H1 (cell line): ENCODE measurements around the gene TMEM17. TPM values are rescaled to one million over a fixed set of nuclear protein-coding genes. Genes with fewer than 3 reads are reported as not detected.
A peak's percentile ranks its signal among the peaks of the same experiment; 100 is the strongest.

Experiments used
- CTCF ChIA-PET: fragments of 300-600 bp; sonication (Branson Sonifier 250); formaldehyde crosslinking; loops from one replicate; lab custom pipeline; 2021; ENCODE audit not compliant: partially characterized antibody; lab: Charles Lee
- POLR2A ChIA-PET: fragments of 300-600 bp; sonication (Branson Sonifier 250); formaldehyde crosslinking; loops from one replicate; lab custom pipeline; 2021; ENCODE audit warnings: inconsistent platforms; ENCODE audit not compliant: partially characterized antibody; lab: Charles Lee
- DNase-seq, 2 experiments: peaks; one replicate each; pipeline versions ENCODE4 v3.0.0 to v3.0.0-alpha.2; 2010 to 2022; ENCODE audit warnings: low spot score in 2 of 2, low read depth in 1 of 2, mixed read lengths in 1 of 2
- FAIRE-seq: peaks from 2 replicates; lab custom pipeline; 2011; peaks lifted over from hg19 to GRCh38; lab: Jason Lieb, UNC
- H2AFZ ChIP-seq: 2 replicates; pipeline ENCODE4 v1.8.1; 2012; ENCODE audit warnings: low read length, inconsistent platforms
- H2AK5ac ChIP-seq: 2 replicates; pipeline ENCODE4 v1.6.1; 2013; ENCODE audit warnings: low read depth, low read length
- H2BK120ac ChIP-seq: replicated peaks from 2 replicates; pipeline ENCODE3; 2013; ENCODE audit warnings: low read depth, low read length, inconsistent platforms
- H2BK12ac ChIP-seq: 2 replicates; pipeline ENCODE4 v1.6.1; 2013; ENCODE audit warnings: low read depth, low read length
- H2BK15ac ChIP-seq: 2 replicates; pipeline ENCODE4 v1.6.1; 2013; ENCODE audit warnings: low read length
- H2BK20ac ChIP-seq: 2 replicates; pipeline ENCODE4 v1.6.1; 2013; ENCODE audit warnings: low read length
- H2BK5ac ChIP-seq: 2 replicates; pipeline ENCODE4 v1.6.1; 2013; ENCODE audit warnings: low read depth, low read length
- H3K14ac ChIP-seq: 2 replicates; pipeline ENCODE4 v1.6.1; 2013; ENCODE audit warnings: inconsistent platforms; ENCODE audit not compliant: insufficient read length
- H3K18ac ChIP-seq: 2 replicates; pipeline ENCODE4 v1.6.1; 2013; ENCODE audit warnings: low read length; ENCODE audit errors: extremely low read depth
- H3K23ac ChIP-seq: 2 replicates; pipeline ENCODE4 v1.6.1; 2013; ENCODE audit warnings: inconsistent platforms; ENCODE audit not compliant: insufficient read length
- H3K23me2 ChIP-seq: 2 replicates; pipeline ENCODE4 v1.6.1; 2013; ENCODE audit warnings: low read depth, low read length
- H3K27ac ChIP-seq: 2 replicates; pipeline ENCODE4 v1.6.1; 2011; ENCODE audit warnings: low read depth, low read length, inconsistent platforms
- H3K27me3 ChIP-seq, 4 experiments: replicated peaks in 1 of 4; 1 replicate in 1 of 4; 2 replicates in 3 of 4; pipeline versions ENCODE4 v1.6.1 to v1.8.1; 2011 to 2013; ENCODE audit warnings: low read length in 3 of 4, mild to moderate bottlenecking in 3 of 4, inconsistent platforms in 2 of 4, mixed read lengths in 2 of 4, moderate library complexity in 1 of 4; ENCODE audit not compliant: control insufficient read depth in 3 of 4, insufficient read depth in 3 of 4; ENCODE audit errors: extremely low read depth in 1 of 4
- H3K36me3 ChIP-seq, 4 experiments: 2 replicates each; pipeline versions ENCODE4 v1.6.1 to v1.8.1; 2011 to 2013; ENCODE audit warnings: mild to moderate bottlenecking in 4 of 4, low read length in 3 of 4, moderate library complexity in 2 of 4, control low read depth in 1 of 4, inconsistent platforms in 1 of 4; ENCODE audit not compliant: insufficient read depth in 4 of 4, control insufficient read depth in 2 of 4
- H3K4ac ChIP-seq: replicated peaks from 2 replicates; pipeline ENCODE3; 2013; ENCODE audit warnings: low read length, low read depth, mixed read lengths, inconsistent platforms; ENCODE audit not compliant: insufficient read length
- H3K4me1 ChIP-seq, 4 experiments: replicated peaks in 1 of 4; 1 replicate in 1 of 4; 2 replicates in 3 of 4; pipeline versions ENCODE4 v1.6.1 to v1.8.1; 2011 to 2013; ENCODE audit warnings: low read length in 3 of 4, inconsistent platforms in 2 of 4, mixed read lengths in 1 of 4; ENCODE audit not compliant: insufficient read depth in 4 of 4, control insufficient read depth in 3 of 4
- H3K4me2 ChIP-seq, 2 experiments: 2 replicates each; pipeline versions ENCODE4 v1.6.1 to v1.8.1; 2011 to 2013; ENCODE audit warnings: low read depth in 2 of 2, low read length in 2 of 2, control low read depth in 1 of 2, inconsistent platforms in 1 of 2, mild to moderate bottlenecking in 1 of 2; ENCODE audit not compliant: insufficient read depth in 1 of 2
- H3K4me3 ChIP-seq, 4 experiments: fragments of 200-600, 300-600 bp in 1 of 4; sonication (generic), shearing (Covaris generic), sonication (Bioruptor Twin) in 1 of 4; 2 replicates each; pipeline versions ENCODE4 v1.5.1 to v1.8.1; 2011 to 2016; ENCODE audit warnings: low read length in 4 of 4, low read depth in 3 of 4, control low read depth in 2 of 4, inconsistent platforms in 2 of 4, mild to moderate bottlenecking in 2 of 4, mixed read lengths in 1 of 4, moderate library complexity in 1 of 4; ENCODE audit not compliant: insufficient read depth in 2 of 4; ENCODE audit errors: extremely low read depth in 1 of 4
- H3K56ac ChIP-seq: replicated peaks from 2 replicates; pipeline ENCODE3; 2013; ENCODE audit warnings: low read depth, mild to moderate bottlenecking, mixed read lengths, low read length, inconsistent platforms; ENCODE audit not compliant: insufficient read length
- H3K79me1 ChIP-seq: 2 replicates; pipeline ENCODE4 v1.6.1; 2013; ENCODE audit warnings: low read depth, low read length, control low read depth
- H3K79me2 ChIP-seq, 2 experiments: 2 replicates each; pipeline versions ENCODE4 v1.6.1 to v1.8.1; 2012 to 2013; ENCODE audit warnings: low read length in 2 of 2, mild to moderate bottlenecking in 2 of 2, inconsistent platforms in 1 of 2; ENCODE audit not compliant: insufficient read depth in 2 of 2, control insufficient read depth in 1 of 2
- H3K9ac ChIP-seq, 4 experiments: replicated peaks in 1 of 4; 1 replicate in 1 of 4; 2 replicates in 3 of 4; pipeline versions ENCODE4 v1.6.1 to v1.8.1; 2011 to 2013; ENCODE audit warnings: low read depth in 3 of 4, low read length in 3 of 4, control low read depth in 2 of 4, mild to moderate bottlenecking in 2 of 4, moderate library complexity in 2 of 4, inconsistent platforms in 1 of 4; ENCODE audit errors: extremely low read depth in 1 of 4
- H3K9me3 ChIP-seq, 2 experiments: 2 replicates each; pipeline versions ENCODE4 v1.6.1 to v1.8.1; 2012 to 2013; ENCODE audit warnings: mild to moderate bottlenecking in 2 of 2, moderate library complexity in 2 of 2, control low read depth in 1 of 2, inconsistent platforms in 1 of 2, low read depth in 1 of 2, low read length in 1 of 2, mixed read lengths in 1 of 2; ENCODE audit not compliant: insufficient read depth in 2 of 2
- H4K20me1 ChIP-seq, 2 experiments: replicated peaks in 1 of 2; 2 replicates each; pipeline versions ENCODE3 to v1.8.1; 2011 to 2013; ENCODE audit warnings: inconsistent platforms in 2 of 2, low read length in 2 of 2, mild to moderate bottlenecking in 1 of 2; ENCODE audit not compliant: insufficient read depth in 2 of 2, control insufficient read depth in 1 of 2
- H4K5ac ChIP-seq: 2 replicates; pipeline ENCODE4 v1.6.1; 2013; ENCODE audit warnings: low read length, low read depth, mixed read lengths, inconsistent platforms; ENCODE audit not compliant: insufficient read length
- H4K8ac ChIP-seq: 2 replicates; pipeline ENCODE4 v1.8.0; 2013; ENCODE audit warnings: mild to moderate bottlenecking, moderate library complexity, low read length, inconsistent platforms; ENCODE audit not compliant: insufficient read depth; ENCODE audit errors: extremely low read depth
- H4K91ac ChIP-seq: replicated peaks from 2 replicates; pipeline ENCODE3; 2013; ENCODE audit warnings: low read length, mixed read lengths, inconsistent platforms; ENCODE audit not compliant: insufficient read length
- KDM4A ChIP-seq: IDR thresholded peaks from one replicate; pipeline ENCODE4 v1.7.1; 2012; ENCODE audit warnings: low read depth, mild to moderate bottlenecking, moderate library complexity, low read length, inconsistent platforms; ENCODE audit not compliant: severe bottlenecking
- TEAD4 ChIP-seq: IDR thresholded peaks from 2 replicates; pipeline ENCODE4 v1.6.1; 2012; ENCODE audit warnings: low read depth, low read length, inconsistent platforms, mixed read lengths
- WGBS, 2 experiments: shearing (Covaris generic) in 1 of 2; methylation state at CpG; one replicate each; pipeline versions ENCODE4 v1.1.6 to v1.1.7; 2013 to 2015; ENCODE audit warnings: low lambda C conversion rate in 2 of 2, mixed read lengths in 2 of 2, inconsistent platforms in 1 of 2, low coverage in 1 of 2, missing lambda C conversion rate in 1 of 2; ENCODE audit not compliant: insufficient replicate concordance in 2 of 2, insufficient coverage in 1 of 2, insufficient read length in 1 of 2; ENCODE audit errors: extremely low coverage in 1 of 2, missing lambda C conversion rate in 1 of 2; 5-methylcytosine and 5-hydroxymethylcytosine counted together
- polyA plus RNA-seq, 7 experiments: library from polyadenylated mRNA; depleted of rRNA in 3 of 7; stranded (reverse) in 5 of 7; unstranded in 2 of 7; fragments of >200 nt in 5 of 7; fragments of 200-250 nt in 2 of 7; gene quantifications; 1 replicate in 5 of 7; 2 replicates in 1 of 7; 4 replicates in 1 of 7; pipeline versions ENCODE4 v1.2.1 to v1.2.3, GENCODE V29; 2011 to 2013; ENCODE audit warnings: missing spikeins in 2 of 7, mixed read lengths in 2 of 7
- total RNA-seq: library from RNA; stranded (reverse); fragmentation: NEBNext Ultra II Directional; extraction: Animal tissue kit (Norgen Biotek cat#: 25700); gene quantifications from 2 replicates; pipeline ENCODE4 v1.2.1, GENCODE V29; 2021

Gene TMEM17
- total and polyA plus RNA-seq, 2 of the 8 experiments (the other 6 are each of a cell fraction or from before 2014, with no cell fraction given), result 0.69 to 1.2 TPM

DNA sequence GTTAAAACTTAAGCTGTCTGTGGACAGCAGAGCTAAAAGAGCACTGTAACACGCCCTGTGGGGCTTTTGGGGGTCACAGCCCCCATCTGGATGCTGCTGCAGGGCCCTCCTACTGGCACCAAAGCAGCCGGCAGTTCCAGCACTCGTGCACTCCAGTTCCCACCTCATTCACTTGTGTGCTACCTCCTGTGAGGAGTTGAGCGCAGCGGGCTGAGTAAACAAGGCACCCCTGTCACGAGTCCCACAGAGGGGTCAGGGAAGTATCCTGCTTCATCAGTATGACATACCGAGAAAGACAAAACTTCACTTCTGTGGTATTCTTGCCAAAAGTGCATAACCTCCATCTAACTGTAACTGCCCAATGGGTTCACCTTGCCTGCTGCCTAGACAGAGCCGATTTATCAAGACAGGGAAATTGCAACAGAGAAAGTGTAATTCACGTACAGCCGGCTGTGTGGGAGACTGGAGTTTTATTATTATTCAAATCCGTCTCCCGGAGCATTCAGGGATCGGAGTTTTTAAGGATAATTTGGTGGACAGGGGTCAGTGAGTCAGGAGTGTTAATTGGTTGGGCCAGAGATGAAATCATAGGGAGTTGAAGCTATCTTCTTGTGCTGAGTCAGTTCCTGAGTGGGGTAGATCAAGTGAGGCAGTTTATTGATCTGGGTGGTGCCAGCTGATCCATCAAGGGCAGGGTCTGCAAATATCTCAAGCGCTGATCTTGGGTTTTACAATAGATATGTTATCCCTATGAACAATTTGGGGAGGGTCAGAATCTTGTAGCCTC is 41.6 kb downstream of the TMEM17 start:
- H3K4me2 ChIP-seq, result 0 out of 4 replicates have a peak overlapping the region, but pooled peaks of 1 of the 2 experiments have one; percentile 8
- POLR2A ChIA-PET, result interaction anchor here (1.1 to 2.3 kb wide), 2 partner anchors 12 to 240 kb away, joined by 3 to 7 read pairs; no protein-coding TSS in a partner anchor
- 64% methylated on average over 14 of the region's 14 CpGs; no CpG with 5 or more reads in 1 of the 2 experiments for WGBS, 2 experiments
- TF ChIP-seq KDM4A, result no peak
- no peak for TF ChIP-seq TEAD4

More for the DNA sequence above, 41.6 kb downstream of the TMEM17 start:
- Histone ChIP-seq H3K18ac (peak overlapping the region; percentile 62; the same call in 1 of the 2 replicates), H3K14ac (no peak overlapping the region), H3K4ac (no peak overlapping the region), H3K27ac (no peak overlapping the region), H3K27me3 (no peaks in the 10 kb centered on the region), H3K9me3 (no peaks in the 10 kb centered on the region), H3K36me3 (no peaks in the 10 kb centered on the region), H4K91ac (peak overlapping the region; percentile 25), H4K20me1 (no peaks in the 10 kb centered on the region), H4K5ac (no peak overlapping the region), H2AFZ (no peak overlapping the region), H2BK12ac (peak overlapping the region; percentile 96; the same call in 1 of the 2 replicates), H3K4me1 (peaks cover 9 to 24% (median 17%) of the 10 kb centered on the region in 4 experiments), H3K56ac (no peak overlapping the region), H3K23ac (no peak overlapping the region), H3K23me2 (0 out of 2 replicates have a peak, but pooled peaks cover 3% of the 10 kb centered on the region), H2BK5ac (peak overlapping the region; percentile 93; the same call in 1 of the 2 replicates), H2BK15ac (no peak overlapping the region), H3K79me2 (peaks cover 0 to 3% of the 10 kb centered on the region in 2 experiments; a peak in 1 of 4 replicates), H2BK120ac (peak overlapping the region; percentile 13), H3K4me3 (no peak overlapping the region), H3K9ac (no peak overlapping the region), H2BK20ac (peak overlapping the region; percentile 91), H3K79me1 (peaks cover under 1% of the 10 kb centered on the region), H4K8ac (no peak overlapping the region; the same call in 1 of the 2 replicates), H2AK5ac (no peak overlapping the region)
- DNase-seq (no peak), FAIRE-seq (no peak)
- CTCF ChIA-PET, result interaction anchor here (0.9 to 4.5 kb wide), 4 partner anchors 12 to 313 kb away, joined by 3 to 27 read pairs (median 12); no protein-coding TSS in a partner anchor
